ENCODE measurements around the gene OR6C2. TPM values are rescaled to one million over a fixed set of nuclear protein-coding genes. Genes with fewer than 3 reads are reported as not detected.
"Not testable (repeated sequence)": the region's sequence is repeated elsewhere in the genome, so short reads cannot be mapped to it uniquely, and the experiment has no call there.

The OR6C2 gene
- total RNA-seq, 4 donors from 2014 or later = not detected

GRCh38 chr12:55416961-55417360 is 26.9 kb upstream of the OR6C2 start:
- Histone ChIP-seq H3K9me3 (peaks cover 0 to 7% (median 0%) of the 10 kb centered on the region in 4 donors), H3K36me3 (no peaks in the 10 kb centered on the region), H3K4me3 (no peak overlapping the region), H3K27ac (no peak overlapping the region), H3K27me3 (no peaks in the 10 kb centered on the region), H3K4me1 (no peaks in the 10 kb centered on the region)
- WGBS, 2 donors = 86 to 96% methylated on average over 1 of the region's 1 CpG
- no peak for TF ChIP-seq POLR2A (IDR thresholded peaks at IDR 0.05)
- no peak for TF ChIP-seq EP300 (IDR thresholded peaks at IDR 0.05)
- TF ChIP-seq, protein P1, sequence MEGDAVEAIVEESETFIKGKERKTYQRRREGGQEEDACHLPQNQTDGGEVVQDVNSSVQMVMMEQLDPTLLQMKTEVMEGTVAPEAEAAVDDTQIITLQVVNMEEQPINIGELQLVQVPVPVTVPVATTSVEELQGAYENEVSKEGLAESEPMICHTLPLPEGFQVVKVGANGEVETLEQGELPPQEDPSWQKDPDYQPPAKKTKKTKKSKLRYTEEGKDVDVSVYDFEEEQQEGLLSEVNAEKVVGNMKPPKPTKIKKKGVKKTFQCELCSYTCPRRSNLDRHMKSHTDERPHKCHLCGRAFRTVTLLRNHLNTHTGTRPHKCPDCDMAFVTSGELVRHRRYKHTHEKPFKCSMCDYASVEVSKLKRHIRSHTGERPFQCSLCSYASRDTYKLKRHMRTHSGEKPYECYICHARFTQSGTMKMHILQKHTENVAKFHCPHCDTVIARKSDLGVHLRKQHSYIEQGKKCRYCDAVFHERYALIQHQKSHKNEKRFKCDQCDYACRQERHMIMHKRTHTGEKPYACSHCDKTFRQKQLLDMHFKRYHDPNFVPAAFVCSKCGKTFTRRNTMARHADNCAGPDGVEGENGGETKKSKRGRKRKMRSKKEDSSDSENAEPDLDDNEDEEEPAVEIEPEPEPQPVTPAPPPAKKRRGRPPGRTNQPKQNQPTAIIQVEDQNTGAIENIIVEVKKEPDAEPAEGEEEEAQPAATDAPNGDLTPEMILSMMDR (IDR thresholded peaks at IDR 0.05) = no peak
- DNase-seq (ENCODE audit: low spot score in 2 of 2) = no peak

DNA sequence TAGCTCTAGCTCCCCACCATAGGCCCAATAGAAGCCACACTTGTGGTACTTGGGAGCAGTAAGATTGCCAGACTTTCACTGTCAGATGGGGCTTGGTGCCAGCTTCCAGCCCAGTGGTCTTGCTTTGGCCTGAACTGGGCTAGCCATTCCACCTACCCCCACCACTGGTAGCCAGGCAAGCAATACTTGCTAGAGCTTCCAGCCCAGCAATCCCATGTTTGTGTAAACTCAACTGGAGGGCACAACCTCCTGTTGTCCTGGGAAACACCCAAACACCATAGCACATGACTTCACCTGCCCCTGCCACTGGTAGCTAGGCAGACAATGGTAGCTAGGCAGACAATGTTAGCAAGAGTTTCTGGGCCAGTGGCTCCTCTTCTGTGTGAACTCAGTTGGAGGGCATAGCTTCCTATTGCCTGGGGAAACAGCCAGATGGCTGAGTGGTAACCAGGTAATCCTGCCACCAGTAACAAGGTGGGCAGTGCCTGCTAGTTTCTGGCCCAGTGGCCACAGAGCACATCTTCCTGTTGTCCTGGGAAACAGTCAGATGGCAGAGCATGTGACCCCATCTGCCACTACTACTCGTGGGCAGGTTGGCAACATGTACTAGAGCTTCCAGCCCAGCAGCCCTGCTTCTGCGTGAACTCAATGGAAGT is 23.4 kb upstream of the OR6C2 start:
- TF ChIP-seq, protein P1 (IDR thresholded peaks at IDR 0.05) = no peak
- no peak for TF ChIP-seq EP300 (IDR thresholded peaks at IDR 0.05)
- no peak for TF ChIP-seq POLR2A (IDR thresholded peaks at IDR 0.05)
- H3K4me1 ChIP-seq = no peaks in the 10 kb centered on the region
- WGBS, 2 donors = 80 to 94% methylated on average over 2 of the region's 2 CpGs

DNA sequence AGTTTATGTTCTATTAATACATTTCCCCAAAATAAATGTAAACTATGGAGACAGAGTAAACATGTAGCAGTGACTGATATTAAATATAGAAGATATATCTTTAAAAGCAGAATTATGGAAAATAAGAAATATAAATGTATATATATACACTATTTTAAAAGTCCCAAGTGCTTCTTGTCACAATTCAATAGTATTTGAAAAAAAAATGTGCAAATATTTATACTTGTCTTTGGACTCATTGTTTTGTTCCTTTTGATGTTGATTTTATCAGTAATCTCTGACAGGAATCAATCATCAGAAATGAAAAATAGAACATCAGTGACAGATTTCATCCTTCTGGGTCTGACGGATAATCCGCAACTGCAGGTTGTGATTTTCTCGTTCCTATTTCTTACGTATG is 17.9 kb upstream of the OR6C2 start, which contains the start of gene OR6C76:
Gene OR6C76, plus strand, starts transcription at position 301 of the 400 bp plus-strand sequence. Its CDS starts 0 bp downstream, at position 301.
- Histone ChIP-seq H3K9me3 (no peaks in the 10 kb centered on the region), H3K27me3 (no peaks in the 10 kb centered on the region), H3K4me1 (no peaks in the 10 kb centered on the region), H3K36me3 (no peaks in the 10 kb centered on the region), H3K4me3 (no peak within 1 kb of the TSS), H3K27ac (no peak within 1 kb of the TSS)
- TF ChIP-seq, protein P1 (IDR thresholded peaks at IDR 0.05) = no peak
- no peak for TF ChIP-seq EP300 (IDR thresholded peaks at IDR 0.05)
- no peak for TF ChIP-seq POLR2A (IDR thresholded peaks at IDR 0.05)
- 85 to 90% methylated on average over 4 of the region's 4 CpGs for whole genome bisulfite sequencing, 2 donors
- DNase-seq (ENCODE audit: low spot score in 2 of 2) = no peak

More for the DNA sequence above, 23.4 kb upstream of the OR6C2 start:
- Histone ChIP-seq H3K36me3 (no peaks in the 10 kb centered on the region), H3K9me3 (peaks cover 0 to 7% (median 0%) of the 10 kb centered on the region in 4 donors), H3K4me3 (no peak overlapping the region), H3K27me3 (no peaks in the 10 kb centered on the region), H3K27ac (no peak overlapping the region)
- DNase-seq (ENCODE audit: low spot score in 2 of 2) = no peak

DNA sequence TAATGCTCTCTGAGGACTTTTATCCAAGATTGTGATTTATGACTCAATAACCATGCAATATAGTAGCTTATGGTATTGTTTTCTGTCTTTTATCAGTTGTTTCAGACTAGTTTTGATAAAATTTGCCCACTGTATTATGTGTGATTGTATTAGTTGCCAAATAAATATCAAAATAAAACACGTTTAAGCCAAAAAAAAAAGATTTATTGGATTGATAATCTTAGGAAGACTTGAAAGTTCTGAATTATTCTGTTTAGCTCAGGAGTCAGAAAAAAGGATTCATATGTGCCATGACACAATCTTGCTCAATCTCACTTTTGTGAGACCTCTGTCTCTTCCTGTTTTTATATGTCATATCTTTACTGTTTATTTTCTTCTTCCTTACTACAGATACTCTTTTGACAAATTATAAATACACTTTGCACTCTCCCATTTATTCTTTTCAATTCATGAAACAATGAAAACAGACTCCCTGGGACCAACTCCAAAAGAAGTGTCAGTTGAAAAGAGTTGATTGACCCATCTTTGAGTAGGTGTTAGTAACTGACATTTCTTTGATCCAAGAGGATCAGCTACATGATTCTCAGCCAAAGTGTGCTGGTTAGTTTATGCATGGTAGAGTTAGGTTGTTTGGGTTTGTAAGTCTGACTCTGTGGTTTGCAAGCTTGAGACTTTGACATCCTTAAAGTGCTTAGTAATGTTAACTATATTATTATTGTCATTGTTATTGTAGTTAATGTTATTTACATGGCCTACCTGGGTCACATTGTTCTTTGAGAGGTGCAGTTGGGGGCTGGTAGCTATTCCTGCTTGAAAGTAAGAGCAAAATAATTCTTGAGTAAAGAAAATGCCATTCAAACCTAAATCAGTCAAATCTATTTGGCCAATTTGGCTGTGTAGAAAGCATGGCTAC is 15.3 kb upstream of the OR6C2 start:
- Histone ChIP-seq H3K9me3 (no peaks in the 10 kb centered on the region), H3K36me3 (no peaks in the 10 kb centered on the region), H3K4me3 (no peak overlapping the region), H3K4me1 (no peaks in the 10 kb centered on the region), H3K27me3 (no peaks in the 10 kb centered on the region), H3K27ac (no peak overlapping the region)
- no peak for TF ChIP-seq POLR2A (IDR thresholded peaks at IDR 0.05)
- TF ChIP-seq, protein P1 (IDR thresholded peaks at IDR 0.05) = no peak
- no peak for TF ChIP-seq EP300 (IDR thresholded peaks at IDR 0.05)
- DNase-seq (ENCODE audit: low spot score in 2 of 2) = no peak
- 34 to 46% methylated on average over 1 of the region's 1 CpG for WGBS, 2 donors

DNA sequence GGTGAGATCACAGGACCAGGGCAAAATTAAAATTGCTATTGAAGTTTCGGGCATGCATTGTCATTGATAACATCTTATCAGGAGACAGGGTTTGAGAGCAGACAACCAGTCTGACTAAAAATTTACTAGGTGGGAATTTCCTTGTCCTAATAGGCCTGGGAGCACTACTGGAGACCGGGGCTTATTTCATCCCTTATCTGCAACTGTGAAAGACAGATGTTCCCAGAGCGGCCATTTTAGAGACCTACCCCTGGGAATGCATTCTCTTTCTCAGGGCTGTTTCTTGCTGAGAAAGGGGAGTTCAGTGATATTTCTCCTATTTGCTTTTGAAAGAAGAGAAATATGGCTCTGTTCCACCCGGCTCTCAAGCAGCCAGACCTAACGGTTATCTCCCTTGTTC is 2.6 kb upstream of the OR6C2 start:
- 76 to 78% methylated on average over 5 of the region's 5 CpGs for WGBS, 2 donors

More for the DNA sequence above, 2.6 kb upstream of the OR6C2 start:
- H3K27me3 ChIP-seq; H3K36me3 ChIP-seq; H3K27ac ChIP-seq; H3K4me3 ChIP-seq; DNase-seq (ENCODE audit: low spot score in 2 of 2); H3K9me3 ChIP-seq; H3K4me1 ChIP-seq: not testable (repeated sequence)

All from tibial nerve (tissue), 4 donors.